Coronary artery (tissue), 2 donors: ENCODE results near the gene DYNLT4.

Experiments
- DNase-seq: peaks from one replicate; pipeline ENCODE4 v3.0.0-alpha.2; 2017; ENCODE audit warnings: low spot score
- H3K27ac ChIP-seq, 2 donors: fragments of 200-600 bp; sonication (generic); one replicate each; pipeline ENCODE4 v1.5.1; 2016 to 2019
- H3K4me3 ChIP-seq: fragments of 200-600 bp; sonication (generic); 2 replicates; pipeline ENCODE4 v1.5.1; 2016; ENCODE audit warnings: mild to moderate bottlenecking, moderate library complexity
- CTCF ChIP-seq: fragments of 200-600 bp; sonication (generic); IDR thresholded peaks from one replicate; pipeline ENCODE4 v1.5.1; 2019; ENCODE audit warnings: antibody characterized with exemption

DYNLT4 gene

GRCh38 chr1:44835738-44836675, 28.9 kb upstream of the DYNLT4 start:
- Histone ChIP-seq H3K27ac (peak overlapping the region in 1 of 2 donors; percentile 8), H3K4me3 (peak overlapping the region; percentile 17)
- DNase-seq = peak; percentile 79
- TF ChIP-seq CTCF = peak; percentile 72

GRCh38 chr1:44834328-44834727, 27.2 kb upstream of the DYNLT4 start:
- TF ChIP-seq CTCF = no peak
- H3K27ac ChIP-seq = no peak overlapping the region
- no peak for DNase-seq
- no peak overlapping the region for H3K4me3 ChIP-seq

- no peak for DNase-seq
- no peak for TF ChIP-seq CTCF
- Histone ChIP-seq H3K27ac (no peak overlapping the region), H3K4me3 (no peak overlapping the region)
Measured at GRCh38 chr1:44832056-44832705, 25.0 kb upstream of the DYNLT4 start.

GRCh38 chr1:44831516-44831915, 24.4 kb upstream of the DYNLT4 start:
- no peak for DNase-seq
- TF ChIP-seq CTCF = no peak
- H3K4me3 ChIP-seq = no peak overlapping the region
- H3K27ac ChIP-seq = no peak overlapping the region

GRCh38 chr1:44830900-44831304, 23.8 kb upstream of the DYNLT4 start:
- Histone ChIP-seq H3K4me3 (no peak overlapping the region), H3K27ac (no peak overlapping the region)
- no peak for DNase-seq
- TF ChIP-seq CTCF = no peak

- Histone ChIP-seq H3K4me3 (no peak overlapping the region), H3K27ac (no peak overlapping the region)
- TF ChIP-seq CTCF = no peak
- DNase-seq = no peak
Measured at GRCh38 chr1:44829506-44830384, 22.6 kb upstream of the DYNLT4 start.
